SJSA1 (cell line): ENCODE measurements around the gene HCK. TPM values are rescaled to one million over a fixed set of nuclear protein-coding genes. Genes with fewer than 3 reads are reported as not detected.

Experiments
- DNase-seq, 2 experiments: peaks; one replicate each; pipeline ENCODE4 v3.0.0-alpha.2; 2015 to 2020; ENCODE audit warnings: low spot score in 2 of 2, low read depth in 1 of 2
- H3K27ac ChIP-seq: fragments of 250-450 bp; sonication (Bioruptor Pico); 2 replicates; pipeline ENCODE4 v1.5.1; 2020; ENCODE audit warnings: mild to moderate bottlenecking, moderate library complexity
- H3K27me3 ChIP-seq: fragments of 250-450 bp; sonication (Bioruptor Pico); replicated peaks from 2 replicates; pipeline ENCODE4 v1.5.1; 2020; ENCODE audit warnings: mild to moderate bottlenecking, moderate library complexity
- H3K36me3 ChIP-seq: fragments of 250-450 bp; sonication (Bioruptor Pico); 2 replicates; pipeline ENCODE4 v1.5.1; 2020; ENCODE audit warnings: mild to moderate bottlenecking
- H3K4me1 ChIP-seq: fragments of 250-450 bp; sonication (Bioruptor Pico); replicated peaks from 2 replicates; pipeline ENCODE4 v1.6.1; 2021; ENCODE audit warnings: mild to moderate bottlenecking
- H3K4me3 ChIP-seq: fragments of 250-450 bp; sonication (Bioruptor Pico); 2 replicates; pipeline ENCODE4 v1.5.1; 2020; ENCODE audit warnings: mild to moderate bottlenecking
- H3K9me3 ChIP-seq: fragments of 250-450 bp; sonication (Bioruptor Pico); replicated peaks from 2 replicates; pipeline ENCODE4 v1.5.1; 2020; ENCODE audit warnings: mild to moderate bottlenecking
- total RNA-seq: library from RNA; depleted of rRNA; stranded (reverse); fragments of >200 nt; shearing (Covaris generic); gene quantifications from 2 replicates; pipeline ENCODE4 v1.2.3, GENCODE V29; 2014; rRNA removed

The HCK gene
- total RNA-seq, 1 experiment from 2014 or later: not detected

- no peaks in the 10 kb centered on the region for H3K27me3 ChIP-seq
- DNase-seq: no peak
- no peak overlapping the region for H3K4me3 ChIP-seq
- H3K27ac ChIP-seq: no peak overlapping the region
- H3K36me3 ChIP-seq: peaks cover 85% of the 10 kb centered on the region
- no peaks in the 10 kb centered on the region for H3K9me3 ChIP-seq
- peaks cover 4% of the 10 kb centered on the region; the same call in 1 of the 2 replicates for H3K4me1 ChIP-seq
Observed at GRCh38 chr20:32144898-32145662, 93.0 kb downstream of the HCK start.

GRCh38 chr20:32149566-32150170 lies 97.6 kb downstream of the HCK start:
- Histone ChIP-seq H3K9me3 (no peaks in the 10 kb centered on the region), H3K27ac (no peak overlapping the region), H3K4me1 (peaks cover 6% of the 10 kb centered on the region), H3K27me3 (no peaks in the 10 kb centered on the region), H3K36me3 (peaks cover 84% of the 10 kb centered on the region), H3K4me3 (no peak overlapping the region)
- DNase-seq: no peak

- Histone ChIP-seq H3K27me3 (no peaks in the 10 kb centered on the region), H3K36me3 (peaks cover 81% of the 10 kb centered on the region)
- DNase-seq: no peak
Observed at GRCh38 chr20:32150291-32150848, 98.3 kb downstream of the HCK start.

More at GRCh38 chr20:32150291-32150848, 98.3 kb downstream of the HCK start:
- Histone ChIP-seq H3K9me3 (no peaks in the 10 kb centered on the region), H3K4me1 (peaks cover 13% of the 10 kb centered on the region), H3K27ac (no peak overlapping the region), H3K4me3 (no peak overlapping the region)

Other genes starting within 250 kb of the HCK start
- 0.82 and 1.0 TPM in 2 replicates for gene MYLK2, start 232.9 kb upstream of the HCK start, total RNA-seq
- 0.25 and 1.5 TPM in 2 replicates for gene FOXS1, start 206.6 kb upstream of the HCK start, total RNA-seq
- gene DUSP15, start 181.7 kb upstream of the HCK start, total RNA-seq: 1.5 and 3.4 TPM in 2 replicates
- gene TTLL9, start 181.6 kb upstream of the HCK start, total RNA-seq: not detected in 2 replicates
- 6.6 and 13.4 TPM in 2 replicates for gene PDRG1, start 100.2 kb upstream of the HCK start, total RNA-seq
- gene XKR7, start 84.1 kb upstream of the HCK start, total RNA-seq: not detected in 2 replicates
- gene CCM2L, start 41.8 kb upstream of the HCK start, total RNA-seq: not detected in 2 replicates
- 18.4 and 26.9 TPM in 2 replicates for gene TM9SF4, start 57.5 kb downstream of the HCK start, total RNA-seq
- gene PLAGL2, start 155.5 kb downstream of the HCK start, total RNA-seq: 2.6 and 3.3 TPM in 2 replicates
- 42.4 and 52.4 TPM in 2 replicates for gene POFUT1, start 155.6 kb downstream of the HCK start, total RNA-seq
- gene KIF3B, start 225.4 kb downstream of the HCK start, total RNA-seq: 12.9 and 15.7 TPM in 2 replicates